G401 (cell line): ENCODE measurements around the gene COL19A1. TPM values are rescaled to one million over a fixed set of nuclear protein-coding genes. Genes with fewer than 3 reads are reported as not detected.

Source experiments
- DNase-seq: peaks from one replicate; pipeline ENCODE4 v3.0.0-alpha.2; 2015; ENCODE audit warnings: low spot score
- in situ Hi-C: cut with HindIII; loops from 2 replicates; pipeline ENCODE4 v1.10.0; 2016; ENCODE audit warnings: low sequenced_read_pairs, mixed read lengths
- total RNA-seq: library from RNA; depleted of rRNA; stranded (reverse); fragments of >200 nt; shearing (Covaris generic); gene quantifications from 2 replicates; pipeline ENCODE4 v1.2.3, GENCODE V29; 2014

The COL19A1 gene
- total RNA-seq, 1 experiment from 2014 or later = not detected

DNA sequence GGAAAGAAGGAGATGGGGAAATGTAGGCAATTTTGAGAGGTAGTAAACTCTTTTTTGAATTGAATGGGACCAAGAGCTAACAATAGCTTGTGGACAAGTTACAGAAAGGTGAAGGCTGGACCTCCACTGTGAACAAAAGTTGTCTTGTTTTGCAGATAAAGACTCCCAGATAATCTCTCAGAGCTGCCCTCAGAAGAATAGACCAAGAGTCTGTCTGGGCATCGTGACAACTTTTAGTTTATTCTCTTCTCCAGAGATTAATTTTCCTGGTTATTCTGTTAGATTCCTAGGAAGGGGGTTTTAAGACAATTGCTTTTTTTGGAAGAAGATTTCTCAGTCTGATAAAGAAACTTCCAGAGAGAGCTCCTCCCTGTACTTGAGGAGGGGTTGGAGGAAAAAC lies 161.9 kb downstream of the COL19A1 start:
- no peak for DNase-seq
- in situ Hi-C loops = no loop called here

DNA sequence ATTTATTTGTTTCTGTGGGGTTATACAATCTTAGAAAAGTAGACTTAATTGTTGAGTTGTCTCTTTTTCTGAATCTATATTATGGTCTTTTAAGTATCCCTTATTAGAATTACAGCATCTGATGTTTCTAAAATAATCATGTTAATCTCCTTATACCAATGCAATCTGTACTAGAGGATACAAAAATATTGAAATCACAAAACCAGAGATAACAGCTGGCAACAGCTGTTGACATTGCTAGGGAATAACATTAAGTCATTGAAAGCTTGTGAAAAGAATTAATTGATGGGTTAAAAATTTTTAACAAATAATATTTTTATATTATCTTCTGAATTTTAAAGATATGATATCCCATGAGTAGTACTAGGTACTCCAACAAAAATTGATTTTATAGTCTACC lies 162.6 kb downstream of the COL19A1 start:
- in situ Hi-C loops = no loop called here
- no peak for DNase-seq

DNA sequence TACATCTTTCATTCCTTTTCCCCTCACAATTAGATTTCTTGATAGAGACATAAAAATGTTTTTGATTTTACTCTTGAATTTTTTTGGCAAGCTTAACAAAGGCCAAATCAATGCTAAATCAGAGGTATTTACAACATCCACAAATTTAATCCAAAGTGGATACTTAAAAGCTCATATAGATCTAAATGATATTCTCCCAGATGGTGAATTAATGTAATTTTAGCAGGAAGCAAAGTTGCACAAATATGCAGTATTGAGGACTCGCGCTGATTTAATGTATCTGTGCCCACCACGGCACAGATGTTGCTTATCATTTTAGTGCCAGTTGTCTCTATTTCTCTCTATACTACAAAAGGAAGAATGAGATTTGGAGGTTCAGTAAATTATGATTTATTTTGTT lies 167.4 kb downstream of the COL19A1 start:
- no peak for DNase-seq
- in situ Hi-C loops = no loop called here

DNA sequence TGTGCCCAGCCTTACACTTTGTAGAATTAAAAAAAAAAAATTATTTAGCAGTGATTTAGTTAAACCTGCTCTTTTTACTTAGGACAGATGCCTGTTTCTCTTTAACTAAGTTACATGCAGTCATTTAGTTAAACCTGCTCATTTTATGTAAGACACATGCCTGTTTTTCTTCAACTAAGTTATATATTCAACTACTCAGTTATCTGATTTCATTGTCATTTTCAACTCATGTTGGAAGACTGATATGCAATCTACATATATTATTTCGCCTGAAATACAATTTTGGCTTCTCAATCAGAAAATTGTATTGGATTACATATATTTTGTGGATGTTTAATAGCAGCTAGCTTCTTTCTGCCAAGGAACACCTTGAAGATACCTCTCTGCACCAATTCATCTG lies 171.1 kb downstream of the COL19A1 start:
- no peak for DNase-seq
- in situ Hi-C loops = no loop called here

DNA sequence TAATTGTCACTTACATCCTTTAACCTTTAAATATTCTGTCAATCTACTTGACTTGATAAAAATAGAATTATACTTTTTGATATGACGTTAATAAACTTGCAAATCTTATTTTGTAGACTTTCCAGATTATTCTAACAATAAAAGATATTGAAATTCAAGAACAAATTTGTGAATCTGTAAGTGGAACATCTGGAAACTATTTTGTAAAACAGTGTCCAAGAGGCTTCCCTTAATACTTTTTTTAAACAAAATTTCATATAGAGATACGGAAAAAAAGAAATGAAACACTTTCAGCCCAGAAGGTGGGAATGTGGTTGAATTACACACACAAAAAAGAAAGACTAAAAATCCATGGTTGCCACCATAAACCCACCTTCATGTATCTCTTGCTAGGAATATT lies 174.4 kb downstream of the COL19A1 start:
- in situ Hi-C loops = no loop called here
- DNase-seq = no peak

DNA sequence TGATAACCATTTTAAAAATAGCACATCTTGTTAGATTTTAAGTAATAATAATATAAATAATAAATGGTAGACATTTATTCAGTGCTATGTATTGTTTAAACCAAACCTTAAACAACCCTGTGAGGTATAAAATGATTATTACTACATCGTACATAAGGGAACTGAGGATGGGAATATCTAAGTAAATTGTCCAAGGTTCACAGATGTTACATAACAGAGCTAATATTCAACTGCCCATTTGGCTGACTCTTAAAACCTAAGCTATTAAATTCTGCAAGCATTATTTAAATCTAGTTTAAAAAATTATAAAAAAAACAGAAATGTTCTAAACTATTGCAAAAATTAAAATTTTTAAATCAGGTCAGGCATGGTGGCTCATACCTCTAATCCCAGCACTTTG lies 175.1 kb downstream of the COL19A1 start:
- no peak for DNase-seq
- in situ Hi-C loops = no loop called here

DNA sequence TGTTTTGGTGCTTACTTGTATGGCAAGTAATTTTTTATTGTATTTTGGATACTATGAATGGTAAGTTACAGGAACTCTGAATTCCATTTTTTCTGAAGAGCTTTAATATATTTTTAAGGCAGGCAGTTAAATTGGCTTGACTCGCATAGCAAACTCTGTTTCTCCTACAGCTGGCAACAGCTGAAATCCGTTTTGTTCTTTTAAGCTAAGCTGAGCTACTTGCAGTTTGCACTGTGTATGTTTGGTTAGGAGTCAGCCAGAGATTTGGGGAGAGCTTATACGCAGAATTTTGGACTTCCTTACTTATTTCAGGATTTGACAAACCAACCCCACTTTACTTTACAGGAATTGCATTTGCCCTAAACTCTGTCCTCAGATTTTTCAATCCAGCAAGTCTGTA lies 179.1 kb downstream of the COL19A1 start:
- in situ Hi-C loops = no loop called here
- DNase-seq = no peak

DNA sequence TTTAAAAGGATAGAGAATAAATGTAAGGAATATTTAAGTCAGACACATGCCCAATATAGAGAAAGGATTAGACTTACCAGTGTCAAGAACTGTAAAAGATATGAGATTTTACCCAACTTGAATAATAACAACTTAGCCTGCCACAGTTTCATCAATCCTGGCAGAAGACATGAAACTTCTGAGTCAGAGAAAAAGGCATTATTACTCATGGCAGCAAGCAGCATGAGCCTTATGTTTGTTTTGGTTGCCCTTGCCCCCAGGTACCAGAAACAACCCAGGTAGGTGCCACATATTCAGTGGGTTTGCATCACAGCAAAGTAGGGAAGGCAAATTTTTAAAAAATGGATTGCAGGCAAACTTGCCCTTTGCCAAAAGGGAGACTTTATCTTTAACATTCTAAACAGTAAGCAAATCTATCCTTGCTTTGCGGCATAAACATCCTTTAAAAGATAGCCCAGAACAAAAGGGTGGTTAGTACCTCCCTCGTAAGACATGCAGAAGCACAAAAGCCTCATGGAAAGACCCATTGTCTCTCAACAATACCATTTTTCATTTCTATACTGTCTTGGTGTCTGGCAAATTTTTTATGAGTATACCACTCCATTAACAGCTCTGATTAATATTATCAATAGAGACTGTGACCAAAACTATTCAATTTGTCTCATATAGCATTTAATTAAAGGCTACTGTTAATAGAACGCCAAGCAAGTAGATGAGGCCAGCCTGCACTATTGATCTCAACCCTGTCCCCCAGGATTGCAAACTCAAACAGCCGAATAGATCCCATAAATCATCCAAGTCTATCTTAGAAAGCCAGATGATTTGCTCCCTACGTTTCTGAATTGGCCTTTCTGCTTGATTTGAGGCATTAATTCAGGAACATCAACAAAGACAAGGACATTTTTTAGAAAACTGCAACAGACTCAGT lies 185.1 kb downstream of the COL19A1 start:
- in situ Hi-C loops = no loop called here
- no peak for DNase-seq

DNA sequence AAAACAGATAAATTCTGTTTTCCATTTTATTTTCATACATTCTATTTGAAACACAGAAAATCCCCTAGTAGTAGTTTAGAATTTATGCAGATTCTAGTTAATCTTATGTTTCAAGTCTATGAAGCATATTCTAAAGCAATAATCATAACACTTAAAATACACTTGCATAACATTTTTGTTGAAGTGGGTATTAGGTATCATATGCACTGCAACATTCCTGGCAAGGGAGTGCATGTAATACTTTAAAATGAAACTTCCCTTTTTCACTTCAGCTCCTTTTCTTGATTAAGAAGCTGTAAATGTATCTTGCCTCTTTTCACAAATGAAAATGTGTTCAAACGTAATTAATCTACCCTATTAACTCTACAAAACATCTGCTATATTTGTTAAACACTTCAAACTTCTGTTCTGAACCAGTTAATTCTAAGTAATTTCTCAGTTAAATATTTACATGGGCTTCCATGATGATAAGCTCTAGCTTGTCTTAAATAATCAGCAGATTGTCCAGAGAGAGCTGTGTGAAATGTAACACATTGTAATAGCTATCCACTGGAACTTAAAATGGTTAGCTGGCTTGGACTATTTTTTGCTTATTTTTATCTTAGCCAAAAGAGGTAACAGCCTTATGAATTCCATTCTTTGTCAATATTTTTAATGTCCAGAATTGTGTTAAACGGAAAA lies 192.8 kb downstream of the COL19A1 start:
- no peak for DNase-seq
- in situ Hi-C loops = no loop called here

DNA sequence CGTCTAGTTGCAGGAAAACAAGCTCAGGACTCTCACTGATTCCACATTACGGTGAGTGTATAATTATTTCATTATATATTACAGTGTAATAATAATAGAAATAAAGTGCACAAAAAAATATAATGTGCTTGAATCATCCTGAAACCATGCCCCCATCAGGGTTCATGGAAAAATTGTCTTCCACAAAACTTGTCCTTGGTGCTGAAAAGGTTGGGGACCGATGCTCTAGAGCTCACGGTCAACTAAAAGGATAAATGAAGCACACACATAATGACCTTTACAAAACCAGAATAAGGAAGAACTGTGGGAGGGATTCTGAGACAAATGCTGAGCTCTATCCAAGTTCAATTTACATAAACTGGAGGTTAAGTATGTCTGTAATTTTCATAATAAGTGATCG lies 194.3 kb downstream of the COL19A1 start:
- in situ Hi-C loops = no loop called here

DNA sequence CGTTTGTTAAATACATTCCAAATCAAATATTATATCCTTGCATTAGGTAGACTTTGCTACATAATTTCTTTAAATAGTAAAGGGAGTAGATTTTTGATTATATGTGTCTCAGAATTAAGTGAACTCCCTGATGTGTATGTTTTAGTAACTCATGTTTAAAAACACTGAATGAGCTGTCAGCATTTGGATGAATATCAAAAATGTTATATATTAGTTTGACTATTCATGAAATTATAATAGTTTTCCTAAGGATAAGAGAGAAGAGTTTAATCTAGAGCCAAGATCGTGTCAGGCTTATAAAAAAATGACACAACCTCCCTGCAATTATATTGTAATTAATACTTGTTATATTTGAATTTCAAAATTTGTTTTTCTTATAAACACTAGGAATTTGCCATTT lies 195.2 kb downstream of the COL19A1 start:
- in situ Hi-C loops = no loop called here
- DNase-seq = no peak

More for the DNA sequence above, 194.3 kb downstream of the COL19A1 start:
- DNase-seq = no peak

DNA sequence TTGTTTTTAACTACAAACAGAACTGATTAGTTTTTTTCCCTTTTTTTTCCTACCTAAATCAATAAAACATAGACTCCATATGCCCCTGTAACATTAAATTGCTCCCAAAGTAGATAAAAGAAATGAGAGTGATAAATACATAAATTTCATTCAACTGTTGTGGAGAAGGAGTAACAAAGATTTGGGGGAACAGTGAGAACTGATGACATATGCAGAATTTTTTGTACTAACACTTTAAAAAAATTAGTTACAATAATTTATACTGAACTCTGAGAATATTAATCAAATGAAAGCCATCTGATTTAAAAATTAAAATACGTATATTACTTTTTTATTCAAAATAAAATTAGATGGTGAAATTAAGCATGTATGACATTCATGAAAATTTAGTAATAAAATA lies 195.7 kb downstream of the COL19A1 start:
- no peak for DNase-seq

DNA sequence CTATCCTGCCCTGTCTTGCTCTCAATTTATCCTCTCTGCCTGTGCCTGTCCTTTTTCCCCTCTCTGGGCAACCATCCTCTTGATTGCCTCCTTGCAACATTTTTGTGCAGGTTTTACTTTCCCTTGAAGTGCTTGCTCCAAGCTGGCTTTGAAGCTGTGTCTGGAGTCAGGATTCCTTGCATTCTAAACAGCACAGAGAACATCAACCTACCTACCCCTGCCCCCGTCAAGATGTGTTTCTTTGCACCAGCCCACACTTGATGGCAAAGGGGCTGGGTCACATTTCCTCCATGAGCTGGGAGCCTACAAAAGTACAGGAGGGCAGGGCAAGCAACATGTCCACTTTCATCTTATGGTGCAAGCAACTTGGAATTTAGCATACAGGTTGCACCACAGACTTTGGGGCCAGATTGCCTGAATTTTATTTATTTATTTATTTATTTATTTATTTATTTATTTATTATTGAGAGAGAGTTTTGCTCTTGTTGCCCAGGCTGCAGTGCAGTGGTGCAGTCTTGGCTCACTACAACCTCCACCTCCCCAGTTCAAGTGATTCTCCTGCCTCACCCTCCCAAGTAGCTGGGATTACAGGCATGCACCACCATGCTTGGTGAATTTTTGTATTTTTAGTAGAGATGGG lies 206.3 kb downstream of the COL19A1 start:
- in situ Hi-C loops = no loop called here
- no peak for DNase-seq

More for the DNA sequence above, 195.7 kb downstream of the COL19A1 start:
- in situ Hi-C loops = no loop called here

DNA sequence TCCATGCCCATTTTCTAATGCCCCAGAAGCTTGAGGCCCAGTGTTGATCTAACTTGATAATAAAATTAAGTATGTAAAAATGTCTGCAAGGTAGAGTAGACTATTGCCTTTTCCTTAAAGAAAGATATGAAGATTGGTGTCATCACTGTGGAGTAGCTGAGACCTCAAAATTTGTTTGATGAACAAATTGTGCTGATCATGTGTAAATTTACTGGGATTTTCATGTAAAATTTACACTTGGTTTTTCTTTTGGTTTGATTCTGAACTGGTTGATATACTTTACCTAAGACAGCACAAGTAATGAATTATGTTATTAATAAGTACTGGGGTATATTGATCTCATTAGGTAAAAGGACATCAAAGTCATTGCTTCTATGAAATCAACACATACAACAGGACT lies 207.3 kb downstream of the COL19A1 start:
- in situ Hi-C loops = no loop called here
- DNase-seq = no peak

DNA sequence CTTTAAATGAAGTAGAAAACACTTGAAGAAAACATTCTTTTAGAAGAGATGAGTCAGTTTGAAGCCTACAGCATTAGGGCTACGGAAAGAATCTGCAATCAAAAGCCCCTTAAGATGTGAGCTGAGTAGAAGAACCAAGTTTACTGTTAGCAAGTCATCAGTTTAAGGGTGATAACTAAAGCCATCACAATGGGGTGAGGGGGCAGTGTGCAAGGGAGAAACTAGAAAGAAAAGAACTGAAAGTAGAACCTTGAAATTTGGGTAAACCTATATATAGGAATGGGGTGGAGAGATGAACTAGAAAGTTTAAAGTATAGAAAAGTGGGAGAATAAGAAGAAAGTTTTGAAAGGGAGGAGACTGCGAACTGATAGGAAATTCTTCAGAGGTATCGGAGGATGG lies 212.9 kb downstream of the COL19A1 start:
- in situ Hi-C loops = no loop called here
- no peak for DNase-seq

DNA sequence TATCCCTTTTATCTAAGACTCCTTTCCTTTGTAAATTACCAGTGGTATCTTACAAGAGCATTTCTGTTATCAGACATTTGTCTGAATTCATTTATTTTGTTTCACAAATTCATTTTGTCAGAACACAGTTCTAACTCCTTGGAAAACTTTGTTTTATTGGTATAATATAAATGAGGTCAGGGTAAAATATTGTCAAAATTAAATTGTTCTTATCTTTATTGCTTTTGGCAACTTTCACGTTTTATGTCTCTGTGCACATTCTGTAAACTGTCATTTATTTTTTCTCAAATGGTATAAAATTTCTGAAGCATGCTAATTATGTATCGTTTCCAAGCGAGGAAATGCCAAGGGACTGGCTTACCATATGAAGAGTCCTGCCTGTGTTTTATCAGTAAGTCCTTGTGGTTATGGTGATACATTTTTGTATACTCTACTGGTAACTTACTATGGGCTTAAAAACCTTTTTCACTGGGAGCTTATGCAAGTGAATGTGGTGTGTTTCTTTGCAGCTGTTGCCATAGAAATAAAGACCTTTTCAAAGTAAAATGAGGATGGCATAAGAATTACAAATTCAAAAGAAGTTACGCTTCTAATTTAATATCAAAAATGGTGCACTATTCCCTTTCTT lies 214.2 kb downstream of the COL19A1 start:
- DNase-seq = no peak
- in situ Hi-C loops = no loop called here

DNA sequence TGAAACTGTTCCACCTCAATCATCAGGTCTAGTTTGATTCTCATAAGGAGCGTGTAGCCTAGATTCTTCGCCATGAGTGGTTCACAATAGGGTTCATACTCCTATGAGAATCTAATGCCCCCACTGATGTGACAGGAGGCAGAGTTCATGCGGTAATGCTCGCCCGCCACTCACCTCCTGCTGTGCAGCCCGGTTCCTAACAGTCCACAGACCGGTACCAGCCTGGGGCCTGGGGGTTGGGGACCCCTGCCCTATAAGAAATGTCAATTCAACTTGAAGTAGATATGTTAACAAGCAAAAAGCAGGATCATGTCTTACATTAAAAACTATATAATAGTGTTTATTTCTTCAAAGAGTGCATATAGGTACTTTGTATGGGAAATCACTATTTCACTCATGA lies 216.5 kb downstream of the COL19A1 start:
- in situ Hi-C loops = no loop called here

DNA sequence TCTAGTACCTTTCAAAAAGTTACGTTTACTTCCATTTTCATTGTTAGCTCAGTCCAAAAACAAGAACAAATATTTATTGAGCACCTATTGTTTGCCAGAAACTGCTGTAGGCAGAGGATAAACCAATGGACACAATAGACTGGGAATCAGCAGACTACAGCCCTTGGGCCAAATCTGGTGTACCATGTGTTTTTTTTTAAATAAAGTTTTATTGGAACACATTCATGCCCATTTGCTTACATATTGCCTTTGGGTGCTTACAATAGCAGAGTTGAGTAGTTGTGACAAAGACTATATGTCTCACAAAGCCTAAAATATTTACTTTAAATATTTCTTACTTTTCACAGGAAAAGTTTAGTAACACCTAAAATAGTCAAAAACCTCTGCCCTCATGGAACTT lies 220.4 kb downstream of the COL19A1 start:
- no peak for DNase-seq
- in situ Hi-C loops = no loop called here

More for the DNA sequence above, 216.5 kb downstream of the COL19A1 start:
- no peak for DNase-seq

DNA sequence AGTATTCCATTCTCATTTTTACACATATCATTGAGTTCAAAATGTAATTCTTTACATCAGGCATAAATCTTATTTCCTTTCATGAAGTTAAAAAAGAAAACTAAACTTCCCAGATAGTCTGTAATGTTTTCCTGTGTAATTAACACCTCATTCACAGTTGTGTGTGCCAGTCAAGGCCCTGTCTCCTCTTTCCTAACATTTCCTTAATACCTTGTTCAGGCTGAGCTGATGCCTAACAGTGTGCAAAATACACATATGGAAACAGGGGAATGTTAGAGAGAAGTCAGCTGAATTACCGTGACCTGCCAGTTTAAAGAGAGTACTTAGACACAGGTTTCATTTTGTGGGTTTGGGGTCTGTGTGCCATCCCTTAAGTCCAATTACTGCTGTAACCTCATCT lies 227.8 kb downstream of the COL19A1 start:
- in situ Hi-C loops = no loop called here
- DNase-seq = no peak

DNA sequence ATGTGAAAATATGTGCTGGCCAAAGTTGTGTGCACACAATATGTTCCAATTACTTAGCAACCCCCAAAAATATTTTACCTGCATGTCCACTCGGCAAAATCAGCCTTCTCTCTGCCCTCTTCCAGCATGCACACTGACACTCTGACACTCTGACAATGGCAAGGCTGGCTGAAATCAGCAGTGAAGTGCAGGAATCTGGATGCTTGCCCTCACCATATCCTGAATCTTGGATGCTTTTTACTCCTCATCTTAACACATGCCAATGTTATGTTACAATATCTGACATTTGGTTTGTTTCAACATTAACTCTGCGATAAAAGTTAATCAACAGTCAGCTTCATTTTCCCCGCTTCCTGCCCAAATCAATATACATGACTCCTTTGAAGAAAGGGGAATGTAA lies 233.4 kb downstream of the COL19A1 start:
- in situ Hi-C loops = no loop called here
- peak; percentile 71 for DNase-seq
